ENCODE results near the gene OAT.

OAT gene

GRCh38 chr10:124458889-124459288 lies 40.2 kb upstream of the OAT start:
- Histone ChIP-seq H3K36me3 (ENCODE audit: control insufficient read depth in 2 of 2, insufficient read depth in 2 of 2, low read length in 2 of 2) (no peaks in the 10 kb centered on the region), H3K9me3 (ENCODE audit: control insufficient read depth in 2 of 2, low read length in 2 of 2) (no peaks in the 10 kb centered on the region), H3K4me1 (ENCODE audit: control insufficient read depth in 2 of 2, insufficient read depth in 2 of 2, low read length in 2 of 2) (peaks cover 0 to 3% of the 10 kb centered on the region in 2 donors), H3K27me3 (ENCODE audit: control insufficient read depth in 2 of 2, insufficient read depth in 2 of 2, low read length in 2 of 2) (peaks cover 14 to 18% of the 10 kb centered on the region in 2 donors), H3K27ac (ENCODE audit: low read depth in 2 of 2, low read length in 2 of 2) (no peak overlapping the region), H3K4me3 (ENCODE audit: low read length in 2 of 2) (no peak overlapping the region), H3K9ac (ENCODE audit: low read depth in 1 of 2, low read length in 2 of 2) (no peak overlapping the region)

GRCh38 chr10:124458473-124458872 lies 39.8 kb upstream of the OAT start:
- no peak overlapping the region for H3K27ac ChIP-seq (ENCODE audit: low read depth in 2 of 2, low read length in 2 of 2)
- H3K4me1 ChIP-seq (ENCODE audit: control insufficient read depth in 2 of 2, insufficient read depth in 2 of 2, low read length in 2 of 2) = peaks cover 0 to 3% of the 10 kb centered on the region in 2 donors
- H3K36me3 ChIP-seq (ENCODE audit: control insufficient read depth in 2 of 2, insufficient read depth in 2 of 2, low read length in 2 of 2) = no peaks in the 10 kb centered on the region
- peaks cover 18% of the 10 kb centered on the region in 2 donors for H3K27me3 ChIP-seq (ENCODE audit: control insufficient read depth in 2 of 2, insufficient read depth in 2 of 2, low read length in 2 of 2)
- H3K9me3 ChIP-seq (ENCODE audit: control insufficient read depth in 2 of 2, low read length in 2 of 2) = no peaks in the 10 kb centered on the region
- no peak overlapping the region for H3K9ac ChIP-seq (ENCODE audit: low read depth in 1 of 2, low read length in 2 of 2)
- no peak overlapping the region for H3K4me3 ChIP-seq (ENCODE audit: low read length in 2 of 2)

GRCh38 chr10:124455441-124455840 lies 36.7 kb upstream of the OAT start:
- Histone ChIP-seq H3K4me1 (ENCODE audit: control insufficient read depth in 2 of 2, insufficient read depth in 2 of 2, low read length in 2 of 2) (no peaks in the 10 kb centered on the region), H3K9ac (ENCODE audit: low read depth in 1 of 2, low read length in 2 of 2) (no peak overlapping the region), H3K4me3 (ENCODE audit: low read length in 2 of 2) (no peak overlapping the region), H3K36me3 (ENCODE audit: control insufficient read depth in 2 of 2, insufficient read depth in 2 of 2, low read length in 2 of 2) (no peaks in the 10 kb centered on the region), H3K27me3 (ENCODE audit: control insufficient read depth in 2 of 2, insufficient read depth in 2 of 2, low read length in 2 of 2) (peaks cover 30 to 35% of the 10 kb centered on the region in 2 donors), H3K9me3 (ENCODE audit: control insufficient read depth in 2 of 2, low read length in 2 of 2) (no peaks in the 10 kb centered on the region), H3K27ac (ENCODE audit: low read depth in 2 of 2, low read length in 2 of 2) (no peak overlapping the region)

GRCh38 chr10:124453960-124454610 lies 35.4 kb upstream of the OAT start:
- Histone ChIP-seq H3K27ac (ENCODE audit: low read depth in 2 of 2, low read length in 2 of 2) (no peak overlapping the region), H3K36me3 (ENCODE audit: control insufficient read depth in 2 of 2, insufficient read depth in 2 of 2, low read length in 2 of 2) (no peaks in the 10 kb centered on the region), H3K4me1 (ENCODE audit: control insufficient read depth in 2 of 2, insufficient read depth in 2 of 2, low read length in 2 of 2) (peaks cover 0 to 4% of the 10 kb centered on the region in 2 donors), H3K27me3 (ENCODE audit: control insufficient read depth in 2 of 2, insufficient read depth in 2 of 2, low read length in 2 of 2) (peaks cover 40 to 42% of the 10 kb centered on the region in 2 donors), H3K4me3 (ENCODE audit: low read length in 2 of 2) (no peak overlapping the region), H3K9ac (ENCODE audit: low read depth in 1 of 2, low read length in 2 of 2) (no peak overlapping the region), H3K9me3 (ENCODE audit: control insufficient read depth in 2 of 2, low read length in 2 of 2) (no peaks in the 10 kb centered on the region)

GRCh38 chr10:124451276-124451675 lies 32.6 kb upstream of the OAT start:
- H3K4me3 ChIP-seq (ENCODE audit: low read length in 2 of 2) = no peak overlapping the region
- no peak overlapping the region for H3K27ac ChIP-seq (ENCODE audit: low read depth in 2 of 2, low read length in 2 of 2)
- no peaks in the 10 kb centered on the region for H3K9me3 ChIP-seq (ENCODE audit: control insufficient read depth in 2 of 2, low read length in 2 of 2)
- no peaks in the 10 kb centered on the region for H3K36me3 ChIP-seq (ENCODE audit: control insufficient read depth in 2 of 2, insufficient read depth in 2 of 2, low read length in 2 of 2)
- H3K9ac ChIP-seq (ENCODE audit: low read depth in 1 of 2, low read length in 2 of 2) = no peak overlapping the region
- H3K27me3 ChIP-seq (ENCODE audit: control insufficient read depth in 2 of 2, insufficient read depth in 2 of 2, low read length in 2 of 2) = peaks cover 55 to 66% of the 10 kb centered on the region in 2 donors
- H3K4me1 ChIP-seq (ENCODE audit: control insufficient read depth in 2 of 2, insufficient read depth in 2 of 2, low read length in 2 of 2) = peaks cover 3 to 8% of the 10 kb centered on the region in 2 donors

- H3K36me3 ChIP-seq (ENCODE audit: control insufficient read depth in 2 of 2, insufficient read depth in 2 of 2, low read length in 2 of 2) = no peaks in the 10 kb centered on the region
- no peak overlapping the region for H3K9ac ChIP-seq (ENCODE audit: low read depth in 1 of 2, low read length in 2 of 2)
- no peak overlapping the region for H3K27ac ChIP-seq (ENCODE audit: low read depth in 2 of 2, low read length in 2 of 2)
- peaks cover 57 to 64% of the 10 kb centered on the region in 2 donors for H3K27me3 ChIP-seq (ENCODE audit: control insufficient read depth in 2 of 2, insufficient read depth in 2 of 2, low read length in 2 of 2)
- no peak overlapping the region for H3K4me3 ChIP-seq (ENCODE audit: low read length in 2 of 2)
- H3K9me3 ChIP-seq (ENCODE audit: control insufficient read depth in 2 of 2, low read length in 2 of 2) = no peaks in the 10 kb centered on the region
- peaks cover 3 to 8% of the 10 kb centered on the region in 2 donors for H3K4me1 ChIP-seq (ENCODE audit: control insufficient read depth in 2 of 2, insufficient read depth in 2 of 2, low read length in 2 of 2)
Observed at GRCh38 chr10:124450783-124451057, 32.0 kb upstream of the OAT start.

GRCh38 chr10:124450012-124450782 lies 31.5 kb upstream of the OAT start, which contains the start of gene NKX1-2:
Gene NKX1-2, minus strand, starts transcription at chr10:124450035. Its CDS starts 92 bp downstream, at chr10:124449943.
- Histone ChIP-seq H3K4me3 (ENCODE audit: low read length in 2 of 2) (no peak within 1 kb of the TSS), H3K9ac (ENCODE audit: low read depth in 1 of 2, low read length in 2 of 2) (no peak within 1 kb of the TSS), H3K9me3 (ENCODE audit: control insufficient read depth in 2 of 2, low read length in 2 of 2) (no peaks in the 10 kb centered on the region), H3K36me3 (ENCODE audit: control insufficient read depth in 2 of 2, insufficient read depth in 2 of 2, low read length in 2 of 2) (no peaks in the 10 kb centered on the region), H3K27me3 (ENCODE audit: control insufficient read depth in 2 of 2, insufficient read depth in 2 of 2, low read length in 2 of 2) (peaks cover 57 to 62% of the 10 kb centered on the region in 2 donors), H3K4me1 (ENCODE audit: control insufficient read depth in 2 of 2, insufficient read depth in 2 of 2, low read length in 2 of 2) (peaks cover 3 to 8% of the 10 kb centered on the region in 2 donors), H3K27ac (ENCODE audit: low read depth in 2 of 2, low read length in 2 of 2) (no peak within 1 kb of the TSS)

GRCh38 chr10:124449170-124450011 lies 30.7 kb upstream of the OAT start:
- Histone ChIP-seq H3K9me3 (ENCODE audit: control insufficient read depth in 2 of 2, low read length in 2 of 2) (no peaks in the 10 kb centered on the region), H3K27ac (ENCODE audit: low read depth in 2 of 2, low read length in 2 of 2) (no peak overlapping the region), H3K4me3 (ENCODE audit: low read length in 2 of 2) (no peak overlapping the region), H3K9ac (ENCODE audit: low read depth in 1 of 2, low read length in 2 of 2) (no peak overlapping the region), H3K36me3 (ENCODE audit: control insufficient read depth in 2 of 2, insufficient read depth in 2 of 2, low read length in 2 of 2) (no peaks in the 10 kb centered on the region), H3K27me3 (ENCODE audit: control insufficient read depth in 2 of 2, insufficient read depth in 2 of 2, low read length in 2 of 2) (peaks cover 52 to 57% of the 10 kb centered on the region in 2 donors), H3K4me1 (ENCODE audit: control insufficient read depth in 2 of 2, insufficient read depth in 2 of 2, low read length in 2 of 2) (peaks cover 3 to 8% of the 10 kb centered on the region in 2 donors)

GRCh38 chr10:124448696-124449169 lies 30.0 kb upstream of the OAT start:
- peaks cover 47 to 53% of the 10 kb centered on the region in 2 donors for H3K27me3 ChIP-seq (ENCODE audit: control insufficient read depth in 2 of 2, insufficient read depth in 2 of 2, low read length in 2 of 2)

More at GRCh38 chr10:124448696-124449169, 30.0 kb upstream of the OAT start:
- Histone ChIP-seq H3K4me3 (ENCODE audit: low read length in 2 of 2) (no peak overlapping the region), H3K9me3 (ENCODE audit: control insufficient read depth in 2 of 2, low read length in 2 of 2) (no peaks in the 10 kb centered on the region), H3K4me1 (ENCODE audit: control insufficient read depth in 2 of 2, insufficient read depth in 2 of 2, low read length in 2 of 2) (peaks cover 3 to 8% of the 10 kb centered on the region in 2 donors), H3K9ac (ENCODE audit: low read depth in 1 of 2, low read length in 2 of 2) (no peak overlapping the region), H3K36me3 (ENCODE audit: control insufficient read depth in 2 of 2, insufficient read depth in 2 of 2, low read length in 2 of 2) (no peaks in the 10 kb centered on the region), H3K27ac (ENCODE audit: low read depth in 2 of 2, low read length in 2 of 2) (no peak overlapping the region)
